Measurements from ENCODE around the gene CACFD1. TPM values are rescaled to one million over a fixed set of nuclear protein-coding genes. Genes with fewer than 3 reads are reported as not detected.

The CACFD1 gene
- total RNA-seq, 1 donor from 2014 or later, result 39.8 TPM

DNA sequence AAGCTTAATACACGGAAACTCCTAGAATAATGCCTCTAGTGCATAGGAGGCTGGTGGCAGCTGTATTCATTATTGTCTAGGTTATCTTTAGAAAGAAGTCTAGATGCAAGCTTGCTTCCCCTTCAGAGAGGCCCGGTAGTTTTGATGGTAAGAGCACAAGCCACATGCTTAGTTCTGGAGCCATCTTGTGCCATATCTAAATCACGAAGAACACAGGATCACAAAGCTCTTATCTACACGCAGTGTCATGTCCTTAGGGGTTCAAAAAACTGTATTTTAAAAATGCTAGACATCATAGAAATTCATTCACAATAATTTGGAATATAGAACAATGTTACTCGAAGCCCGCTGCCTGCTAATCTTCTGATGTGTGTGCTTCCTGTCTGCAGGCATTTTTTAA, 6.2 kb downstream of the CACFD1 start:
- Histone ChIP-seq H3K4me1 (peaks cover 4% of the 10 kb centered on the region), H3K27ac (no peak overlapping the region), H3K36me3 (peaks cover 10% of the 10 kb centered on the region), H3K27me3 (no peaks in the 10 kb centered on the region), H3K9me3 (no peaks in the 10 kb centered on the region), H3K4me3 (no peak overlapping the region)
- ATAC-seq (no peak), DNase-seq (no peak)
- intact Hi-C loops (cut with DNase I), result no loop called here
- TF ChIP-seq, protein P1, sequence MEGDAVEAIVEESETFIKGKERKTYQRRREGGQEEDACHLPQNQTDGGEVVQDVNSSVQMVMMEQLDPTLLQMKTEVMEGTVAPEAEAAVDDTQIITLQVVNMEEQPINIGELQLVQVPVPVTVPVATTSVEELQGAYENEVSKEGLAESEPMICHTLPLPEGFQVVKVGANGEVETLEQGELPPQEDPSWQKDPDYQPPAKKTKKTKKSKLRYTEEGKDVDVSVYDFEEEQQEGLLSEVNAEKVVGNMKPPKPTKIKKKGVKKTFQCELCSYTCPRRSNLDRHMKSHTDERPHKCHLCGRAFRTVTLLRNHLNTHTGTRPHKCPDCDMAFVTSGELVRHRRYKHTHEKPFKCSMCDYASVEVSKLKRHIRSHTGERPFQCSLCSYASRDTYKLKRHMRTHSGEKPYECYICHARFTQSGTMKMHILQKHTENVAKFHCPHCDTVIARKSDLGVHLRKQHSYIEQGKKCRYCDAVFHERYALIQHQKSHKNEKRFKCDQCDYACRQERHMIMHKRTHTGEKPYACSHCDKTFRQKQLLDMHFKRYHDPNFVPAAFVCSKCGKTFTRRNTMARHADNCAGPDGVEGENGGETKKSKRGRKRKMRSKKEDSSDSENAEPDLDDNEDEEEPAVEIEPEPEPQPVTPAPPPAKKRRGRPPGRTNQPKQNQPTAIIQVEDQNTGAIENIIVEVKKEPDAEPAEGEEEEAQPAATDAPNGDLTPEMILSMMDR (IDR thresholded peaks at IDR 0.05), result no peak

DNA sequence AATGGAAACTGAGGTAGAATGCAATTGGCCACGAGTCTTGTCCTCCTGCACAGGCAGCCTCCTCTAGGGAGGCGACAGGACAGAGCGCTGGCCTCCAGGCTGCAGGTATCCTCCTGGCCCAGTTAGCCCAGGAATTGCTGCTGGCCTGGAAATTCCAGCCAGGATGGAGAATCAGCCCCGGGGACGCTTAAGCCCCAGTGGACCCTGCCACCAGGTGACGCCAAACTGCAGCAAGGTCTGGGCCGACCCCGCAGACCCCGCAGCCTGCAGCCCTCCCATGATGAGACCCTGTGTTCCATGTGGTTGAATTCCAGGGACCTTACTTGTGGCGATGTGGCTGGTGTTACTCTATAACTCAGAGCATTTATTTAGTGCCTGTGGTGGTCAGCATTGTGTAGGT, 7.3 kb downstream of the CACFD1 start:
- TF ChIP-seq, protein P1 (IDR thresholded peaks at IDR 0.05), result no peak
- Histone ChIP-seq H3K27me3 (no peaks in the 10 kb centered on the region), H3K36me3 (peaks cover 10% of the 10 kb centered on the region), H3K9me3 (no peaks in the 10 kb centered on the region), H3K4me1 (no peaks in the 10 kb centered on the region), H3K4me3 (no peak overlapping the region), H3K27ac (no peak overlapping the region)
- intact Hi-C loops (cut with DNase I), result no loop called here
- no peak for ATAC-seq
- no peak for DNase-seq

DNA sequence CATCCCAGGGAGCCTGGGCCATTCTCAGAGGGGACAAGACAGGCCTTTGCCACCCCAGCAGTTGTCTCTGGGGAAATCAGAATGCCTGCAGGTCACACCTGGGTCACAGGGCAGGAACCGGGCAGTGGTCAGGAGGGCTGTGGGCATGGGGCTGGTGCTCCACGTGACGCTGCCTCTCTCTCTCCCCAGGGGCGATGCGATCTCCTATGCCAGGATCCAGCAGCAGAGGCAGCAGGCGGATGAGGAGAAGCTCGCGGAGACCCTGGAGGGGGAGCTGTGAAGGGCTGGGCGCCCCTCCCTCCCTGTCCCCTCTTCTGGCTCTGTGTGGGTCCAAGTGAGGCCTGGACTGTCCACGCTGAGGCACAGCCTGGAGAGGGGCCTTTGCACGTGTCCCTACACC, 8.6 kb downstream of the CACFD1 start:
- Histone ChIP-seq H3K27me3 (no peaks in the 10 kb centered on the region), H3K4me3 (no peak overlapping the region), H3K4me1 (no peaks in the 10 kb centered on the region), H3K36me3 (peaks cover 10% of the 10 kb centered on the region), H3K9me3 (no peaks in the 10 kb centered on the region), H3K27ac (no peak overlapping the region)
- TF ChIP-seq, protein P1 (IDR thresholded peaks at IDR 0.05), result no peak
- intact Hi-C loops (cut with DNase I), result no loop called here
- DNase-seq (no peak), ATAC-seq (no peak)

DNA sequence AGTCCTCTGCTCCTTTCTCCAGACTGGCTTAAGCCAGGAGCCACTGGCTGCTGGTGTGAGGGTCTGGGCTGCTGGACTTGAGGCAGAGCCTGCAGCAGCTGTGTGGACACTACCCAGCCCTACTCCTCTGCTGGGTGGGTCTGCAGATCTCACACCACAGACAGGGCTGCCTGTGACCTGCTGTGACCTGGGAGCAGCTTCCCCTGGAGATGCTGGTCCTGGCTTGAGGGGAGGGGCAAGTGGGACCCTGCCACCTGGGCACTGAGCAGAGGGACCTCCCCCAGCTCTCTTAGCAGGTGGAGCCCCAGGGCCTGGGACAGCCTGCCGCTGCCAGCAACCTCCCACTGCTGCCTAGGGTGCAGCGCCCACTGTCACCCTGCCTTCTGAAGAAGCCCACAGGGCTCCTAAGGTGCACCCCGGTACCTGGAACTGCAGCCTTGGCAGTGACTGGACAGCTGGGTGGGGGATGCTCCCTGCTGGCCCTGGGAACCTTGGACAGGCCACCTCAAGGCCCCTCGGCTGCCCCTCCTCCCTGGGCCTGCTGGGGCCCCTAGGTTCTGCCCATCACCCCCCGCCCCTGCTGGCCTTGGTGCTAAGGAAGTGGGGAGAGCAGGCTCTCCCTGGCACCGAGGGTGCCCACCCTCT, 9.1 kb downstream of the CACFD1 start:
- Histone ChIP-seq H3K27ac (no peak overlapping the region), H3K4me1 (no peaks in the 10 kb centered on the region), H3K36me3 (peaks cover 10% of the 10 kb centered on the region), H3K9me3 (no peaks in the 10 kb centered on the region), H3K27me3 (no peaks in the 10 kb centered on the region), H3K4me3 (no peak overlapping the region)
- TF ChIP-seq, protein P1 (IDR thresholded peaks at IDR 0.05), result no peak
- no peak for DNase-seq
- no peak for ATAC-seq
- intact Hi-C loops (cut with DNase I), result no loop called here

DNA sequence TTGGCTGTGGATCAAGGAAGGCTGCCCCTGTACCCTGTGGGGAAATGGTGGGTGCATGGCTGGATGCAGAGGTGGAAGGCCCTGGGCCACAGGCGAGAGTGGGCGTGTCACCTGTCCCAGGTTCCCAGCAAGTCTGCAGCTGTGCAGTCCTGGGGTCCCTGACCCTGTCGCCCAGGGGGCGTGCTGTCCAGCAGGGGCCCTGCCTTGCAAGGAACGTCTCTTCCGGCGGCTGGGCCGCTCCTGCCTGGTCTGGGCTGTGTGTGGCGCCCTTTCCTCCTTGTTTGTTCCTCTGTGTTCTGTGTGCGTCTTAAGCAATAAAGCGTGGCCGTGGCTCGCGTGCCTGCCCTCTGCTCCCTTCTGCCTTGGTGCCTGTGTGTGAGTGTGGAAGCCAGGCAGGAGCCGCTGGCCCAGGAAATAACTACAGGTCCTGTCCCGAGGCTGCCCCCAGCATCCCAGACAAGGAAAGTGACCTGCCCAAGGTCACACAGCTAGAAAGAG, 10.7 kb downstream of the CACFD1 start:
- ATAC-seq (peak; percentile 56), DNase-seq (no peak)
- intact Hi-C loops (cut with DNase I), result no loop called here
- Histone ChIP-seq H3K27me3 (no peaks in the 10 kb centered on the region), H3K27ac (no peak overlapping the region), H3K4me3 (no peak overlapping the region), H3K9me3 (no peaks in the 10 kb centered on the region), H3K36me3 (peaks cover 4% of the 10 kb centered on the region), H3K4me1 (no peaks in the 10 kb centered on the region)
- TF ChIP-seq, protein P1 (IDR thresholded peaks at IDR 0.05), result no peak
